ENCODE results near the gene TH. TPM values are rescaled to one million over a fixed set of nuclear protein-coding genes. Genes with fewer than 3 reads are reported as not detected.
A peak's percentile ranks its signal among the peaks of the same experiment; 100 is the strongest.

TH gene
- total and polyA plus RNA-seq, 2 of the 8 experiments (the other 6 are each of a cell fraction or from before 2014, with no cell fraction given), result 0.09 TPM; not detected in 1

DNA sequence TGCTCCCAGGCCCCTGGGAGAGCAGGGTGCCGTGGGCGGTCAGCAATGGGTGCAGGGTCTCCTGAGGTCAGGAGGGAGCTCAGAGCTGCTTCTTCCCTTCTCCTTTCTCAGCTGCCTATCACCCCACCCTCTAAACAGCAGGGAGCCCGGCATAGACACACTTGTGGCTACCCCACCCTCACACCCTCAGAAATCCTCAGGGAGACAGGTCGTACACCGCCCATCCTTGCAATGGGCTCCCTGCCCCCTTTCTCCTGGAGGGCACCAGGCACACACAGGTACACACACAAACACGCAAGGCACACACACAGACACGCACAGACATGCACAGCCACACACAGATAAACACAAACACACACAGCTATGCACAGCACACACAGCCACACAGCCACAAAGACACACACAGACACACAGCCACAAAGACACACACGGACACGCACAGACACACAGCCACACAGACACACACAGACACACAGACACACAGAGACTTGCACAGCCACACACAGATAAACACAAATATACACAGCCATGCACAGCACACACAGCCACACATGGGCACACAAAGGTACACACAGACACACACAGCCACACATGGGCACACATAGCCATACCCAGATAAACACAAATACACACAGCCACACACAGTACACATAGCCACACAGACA, 44.9 kb upstream of the TH start:
- H3K14ac ChIP-seq (ENCODE audit: insufficient read length), result no peak overlapping the region
- CTCF ChIA-PET (ENCODE audit: partially characterized antibody), result interaction anchor here (0.8 to 4.9 kb wide), 6 partner anchors 10 to 576 kb away, joined by 3 to 15 read pairs (median 4); no protein-coding TSS in a partner anchor
- H2BK15ac ChIP-seq (ENCODE audit: low read length), result peak overlapping the region; percentile 83; the same call in 1 of the 2 replicates
- H3K36me3 ChIP-seq (ENCODE audit: control insufficient read depth in 2 of 4, insufficient read depth in 4 of 4, low read length in 3 of 4), result no peaks in the 10 kb centered on the region
- FAIRE-seq, result no peak
- TF ChIP-seq SIN3A (conservative IDR thresholded peaks at IDR 0.05 in 1 of 2, IDR thresholded peaks at IDR 0.05 in 1 of 2; ENCODE audit: low read depth in 1 of 2, low read length in 2 of 2) (no peak), SP1 (IDR thresholded peaks at IDR 0.05; ENCODE audit: low read depth, low read length) (no peak), NRF1 (IDR thresholded peaks at IDR 0.05; ENCODE audit: low read depth, low read length) (no peak), TBP (IDR thresholded peaks at IDR 0.05; ENCODE audit: low read depth, low read length) (no peak), ASH2L (IDR thresholded peaks at IDR 0.05; ENCODE audit: low read length) (no peak), RNF2 (IDR thresholded peaks at IDR 0.05; ENCODE audit: borderline replicate concordance, low read depth, low read length, missing control alignments, poor library complexity, severe bottlenecking) (no peak), HDAC2 (IDR thresholded peaks at IDR 0.05; ENCODE audit: borderline replicate concordance in 1 of 2, low read depth in 2 of 2, low read length in 2 of 2) (no peak)
- TF ChIP-seq, protein P1, sequence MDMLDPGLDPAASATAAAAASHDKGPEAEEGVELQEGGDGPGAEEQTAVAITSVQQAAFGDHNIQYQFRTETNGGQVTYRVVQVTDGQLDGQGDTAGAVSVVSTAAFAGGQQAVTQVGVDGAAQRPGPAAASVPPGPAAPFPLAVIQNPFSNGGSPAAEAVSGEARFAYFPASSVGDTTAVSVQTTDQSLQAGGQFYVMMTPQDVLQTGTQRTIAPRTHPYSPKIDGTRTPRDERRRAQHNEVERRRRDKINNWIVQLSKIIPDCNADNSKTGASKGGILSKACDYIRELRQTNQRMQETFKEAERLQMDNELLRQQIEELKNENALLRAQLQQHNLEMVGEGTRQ (IDR thresholded peaks at IDR 0.05; ENCODE audit: low read length), result no peak
- H2AK5ac ChIP-seq (ENCODE audit: low read depth, low read length), result peak overlapping the region; percentile 60
- no peak for DNase-seq (ENCODE audit: low read depth in 1 of 2, low spot score in 2 of 2)
- H2BK5ac ChIP-seq (ENCODE audit: low read depth, low read length), result peak overlapping the region; percentile 10; the same call in 1 of the 2 replicates
- no peak overlapping the region for H2BK120ac ChIP-seq (replicated peaks; ENCODE audit: low read depth, low read length)
- no peaks in the 10 kb centered on the region for H3K79me1 ChIP-seq (ENCODE audit: low read depth, low read length)
- peaks cover 3% of the 10 kb centered on the region; the same call in 1 of the 2 replicates for H3K23me2 ChIP-seq (ENCODE audit: low read depth, low read length)
- H3K4me2 ChIP-seq (ENCODE audit: insufficient read depth in 1 of 2, low read depth in 2 of 2, low read length in 2 of 2), result no peak overlapping the region
- peak overlapping the region; percentile 55 for H3K4ac ChIP-seq (replicated peaks; ENCODE audit: insufficient read length, low read depth, low read length)
- H4K8ac ChIP-seq (ENCODE audit: extremely low read depth, insufficient read depth, low read length), result peak overlapping the region; percentile 17
- no peaks in the 10 kb centered on the region for H3K9me3 ChIP-seq (ENCODE audit: insufficient read depth in 2 of 2, low read depth in 1 of 2, low read length in 1 of 2)
- no peak overlapping the region for H3K27ac ChIP-seq (ENCODE audit: low read depth, low read length)
- H3K4me1 ChIP-seq (replicated peaks in 1 of 4; ENCODE audit: control insufficient read depth in 3 of 4, insufficient read depth in 4 of 4, low read length in 3 of 4), result peaks cover 5 to 14% (median 12%) of the 10 kb centered on the region in 4 experiments
- H3K4me3 ChIP-seq (ENCODE audit: extremely low read depth in 1 of 4, insufficient read depth in 2 of 4, low read depth in 3 of 4, low read length in 4 of 4), result no peak overlapping the region
- no peak overlapping the region for H3K56ac ChIP-seq (replicated peaks; ENCODE audit: insufficient read length, low read depth, low read length)
- WGBS, 2 experiments (ENCODE audit: extremely low coverage in 1 of 2, insufficient coverage in 1 of 2, insufficient read length in 1 of 2, insufficient replicate concordance in 2 of 2, low coverage in 1 of 2, low lambda C conversion rate in 2 of 2, missing lambda C conversion rate in 1 of 2), result 81% methylated on average over 9 of the region's 9 CpGs; no CpG with 5 or more reads in 1 of the 2 experiments
- H2AFZ ChIP-seq (ENCODE audit: low read length), result no peak overlapping the region
- no peak overlapping the region for H3K9ac ChIP-seq (replicated peaks in 1 of 4; ENCODE audit: extremely low read depth in 1 of 4, low read depth in 3 of 4, low read length in 3 of 4)
- peak overlapping the region; percentile 45 for H4K91ac ChIP-seq (replicated peaks; ENCODE audit: insufficient read length, low read length)
- POLR2A ChIA-PET (ENCODE audit: partially characterized antibody), result interaction anchor here (1.1 kb wide), 1 partner anchor 19 kb away, joined by 3 read pairs; no protein-coding TSS in a partner anchor
- 0 out of 2 replicates have a peak overlapping the region, but pooled peaks have one; percentile 15 for H2BK20ac ChIP-seq (ENCODE audit: low read length)
- no peak overlapping the region for H3K23ac ChIP-seq (ENCODE audit: insufficient read length)
- peaks cover 0 to 4% of the 10 kb centered on the region in 2 experiments for H4K20me1 ChIP-seq (replicated peaks in 1 of 2; ENCODE audit: control insufficient read depth in 1 of 2, insufficient read depth in 2 of 2, low read length in 2 of 2)
- H3K27me3 ChIP-seq (replicated peaks in 1 of 4; ENCODE audit: control insufficient read depth in 3 of 4, extremely low read depth in 1 of 4, insufficient read depth in 3 of 4, low read length in 3 of 4), result peaks cover 0 to 31% (median 8%) of the 10 kb centered on the region in 4 experiments; a peak in 5 of 7 replicates
- H2BK12ac ChIP-seq (ENCODE audit: low read depth, low read length), result peak overlapping the region; percentile 68; the same call in 1 of the 2 replicates
- no peaks in the 10 kb centered on the region for H3K79me2 ChIP-seq (ENCODE audit: control insufficient read depth in 1 of 2, insufficient read depth in 2 of 2, low read length in 2 of 2)
- no peak overlapping the region for H3K18ac ChIP-seq (ENCODE audit: extremely low read depth, low read length)
- peak overlapping the region; percentile 13 for H4K5ac ChIP-seq (ENCODE audit: insufficient read length, low read depth, low read length)
